H1 (cell line): Measurements from ENCODE around the gene ZNF516. TPM values are rescaled to one million over a fixed set of nuclear protein-coding genes. Genes with fewer than 3 reads are reported as not detected.

ENCODE experiments used
- CTCF ChIA-PET: fragments of 300-600 bp; sonication (Branson Sonifier 250); formaldehyde crosslinking; loops from one replicate; lab custom pipeline; 2021; ENCODE audit not compliant: partially characterized antibody; lab: Charles Lee
- POLR2A ChIA-PET: fragments of 300-600 bp; sonication (Branson Sonifier 250); formaldehyde crosslinking; loops from one replicate; lab custom pipeline; 2021; ENCODE audit warnings: inconsistent platforms; ENCODE audit not compliant: partially characterized antibody; lab: Charles Lee
- DNase-seq, 2 experiments: peaks; one replicate each; pipeline versions ENCODE4 v3.0.0 to v3.0.0-alpha.2; 2010 to 2022; ENCODE audit warnings: low spot score in 2 of 2, low read depth in 1 of 2, mixed read lengths in 1 of 2
- FAIRE-seq: peaks from 2 replicates; lab custom pipeline; 2011; peaks lifted over from hg19 to GRCh38; lab: Jason Lieb, UNC
- H2AFZ ChIP-seq: 2 replicates; pipeline ENCODE4 v1.8.1; 2012; ENCODE audit warnings: low read length, inconsistent platforms
- H2AK5ac ChIP-seq: 2 replicates; pipeline ENCODE4 v1.6.1; 2013; ENCODE audit warnings: low read depth, low read length
- H2BK120ac ChIP-seq: replicated peaks from 2 replicates; pipeline ENCODE3; 2013; ENCODE audit warnings: low read depth, low read length, inconsistent platforms
- H2BK12ac ChIP-seq: 2 replicates; pipeline ENCODE4 v1.6.1; 2013; ENCODE audit warnings: low read depth, low read length
- H2BK15ac ChIP-seq: 2 replicates; pipeline ENCODE4 v1.6.1; 2013; ENCODE audit warnings: low read length
- H2BK20ac ChIP-seq: 2 replicates; pipeline ENCODE4 v1.6.1; 2013; ENCODE audit warnings: low read length
- H2BK5ac ChIP-seq: 2 replicates; pipeline ENCODE4 v1.6.1; 2013; ENCODE audit warnings: low read depth, low read length
- H3K14ac ChIP-seq: 2 replicates; pipeline ENCODE4 v1.6.1; 2013; ENCODE audit warnings: inconsistent platforms; ENCODE audit not compliant: insufficient read length
- H3K18ac ChIP-seq: 2 replicates; pipeline ENCODE4 v1.6.1; 2013; ENCODE audit warnings: low read length; ENCODE audit errors: extremely low read depth
- H3K23ac ChIP-seq: 2 replicates; pipeline ENCODE4 v1.6.1; 2013; ENCODE audit warnings: inconsistent platforms; ENCODE audit not compliant: insufficient read length
- H3K23me2 ChIP-seq: 2 replicates; pipeline ENCODE4 v1.6.1; 2013; ENCODE audit warnings: low read depth, low read length
- H3K27ac ChIP-seq: 2 replicates; pipeline ENCODE4 v1.6.1; 2011; ENCODE audit warnings: low read depth, low read length, inconsistent platforms
- H3K27me3 ChIP-seq, 4 experiments: replicated peaks in 1 of 4; 1 replicate in 1 of 4; 2 replicates in 3 of 4; pipeline versions ENCODE4 v1.6.1 to v1.8.1; 2011 to 2013; ENCODE audit warnings: low read length in 3 of 4, mild to moderate bottlenecking in 3 of 4, inconsistent platforms in 2 of 4, mixed read lengths in 2 of 4, moderate library complexity in 1 of 4; ENCODE audit not compliant: control insufficient read depth in 3 of 4, insufficient read depth in 3 of 4; ENCODE audit errors: extremely low read depth in 1 of 4
- H3K36me3 ChIP-seq, 4 experiments: 2 replicates each; pipeline versions ENCODE4 v1.6.1 to v1.8.1; 2011 to 2013; ENCODE audit warnings: mild to moderate bottlenecking in 4 of 4, low read length in 3 of 4, moderate library complexity in 2 of 4, control low read depth in 1 of 4, inconsistent platforms in 1 of 4; ENCODE audit not compliant: insufficient read depth in 4 of 4, control insufficient read depth in 2 of 4
- H3K4ac ChIP-seq: replicated peaks from 2 replicates; pipeline ENCODE3; 2013; ENCODE audit warnings: low read length, low read depth, mixed read lengths, inconsistent platforms; ENCODE audit not compliant: insufficient read length
- H3K4me1 ChIP-seq, 4 experiments: replicated peaks in 1 of 4; 1 replicate in 1 of 4; 2 replicates in 3 of 4; pipeline versions ENCODE4 v1.6.1 to v1.8.1; 2011 to 2013; ENCODE audit warnings: low read length in 3 of 4, inconsistent platforms in 2 of 4, mixed read lengths in 1 of 4; ENCODE audit not compliant: insufficient read depth in 4 of 4, control insufficient read depth in 3 of 4
- H3K4me2 ChIP-seq, 2 experiments: 2 replicates each; pipeline versions ENCODE4 v1.6.1 to v1.8.1; 2011 to 2013; ENCODE audit warnings: low read depth in 2 of 2, low read length in 2 of 2, control low read depth in 1 of 2, inconsistent platforms in 1 of 2, mild to moderate bottlenecking in 1 of 2; ENCODE audit not compliant: insufficient read depth in 1 of 2
- H3K4me3 ChIP-seq, 4 experiments: fragments of 200-600, 300-600 bp in 1 of 4; sonication (generic), shearing (Covaris generic), sonication (Bioruptor Twin) in 1 of 4; 2 replicates each; pipeline versions ENCODE4 v1.5.1 to v1.8.1; 2011 to 2016; ENCODE audit warnings: low read length in 4 of 4, low read depth in 3 of 4, control low read depth in 2 of 4, inconsistent platforms in 2 of 4, mild to moderate bottlenecking in 2 of 4, mixed read lengths in 1 of 4, moderate library complexity in 1 of 4; ENCODE audit not compliant: insufficient read depth in 2 of 4; ENCODE audit errors: extremely low read depth in 1 of 4
- H3K56ac ChIP-seq: replicated peaks from 2 replicates; pipeline ENCODE3; 2013; ENCODE audit warnings: low read depth, mild to moderate bottlenecking, mixed read lengths, low read length, inconsistent platforms; ENCODE audit not compliant: insufficient read length
- H3K79me1 ChIP-seq: 2 replicates; pipeline ENCODE4 v1.6.1; 2013; ENCODE audit warnings: low read depth, low read length, control low read depth
- H3K79me2 ChIP-seq, 2 experiments: 2 replicates each; pipeline versions ENCODE4 v1.6.1 to v1.8.1; 2012 to 2013; ENCODE audit warnings: low read length in 2 of 2, mild to moderate bottlenecking in 2 of 2, inconsistent platforms in 1 of 2; ENCODE audit not compliant: insufficient read depth in 2 of 2, control insufficient read depth in 1 of 2
- H3K9ac ChIP-seq, 4 experiments: replicated peaks in 1 of 4; 1 replicate in 1 of 4; 2 replicates in 3 of 4; pipeline versions ENCODE4 v1.6.1 to v1.8.1; 2011 to 2013; ENCODE audit warnings: low read depth in 3 of 4, low read length in 3 of 4, control low read depth in 2 of 4, mild to moderate bottlenecking in 2 of 4, moderate library complexity in 2 of 4, inconsistent platforms in 1 of 4; ENCODE audit errors: extremely low read depth in 1 of 4
- H3K9me3 ChIP-seq, 2 experiments: 2 replicates each; pipeline versions ENCODE4 v1.6.1 to v1.8.1; 2012 to 2013; ENCODE audit warnings: mild to moderate bottlenecking in 2 of 2, moderate library complexity in 2 of 2, control low read depth in 1 of 2, inconsistent platforms in 1 of 2, low read depth in 1 of 2, low read length in 1 of 2, mixed read lengths in 1 of 2; ENCODE audit not compliant: insufficient read depth in 2 of 2
- H4K20me1 ChIP-seq, 2 experiments: replicated peaks in 1 of 2; 2 replicates each; pipeline versions ENCODE3 to v1.8.1; 2011 to 2013; ENCODE audit warnings: inconsistent platforms in 2 of 2, low read length in 2 of 2, mild to moderate bottlenecking in 1 of 2; ENCODE audit not compliant: insufficient read depth in 2 of 2, control insufficient read depth in 1 of 2
- H4K5ac ChIP-seq: 2 replicates; pipeline ENCODE4 v1.6.1; 2013; ENCODE audit warnings: low read length, low read depth, mixed read lengths, inconsistent platforms; ENCODE audit not compliant: insufficient read length
- H4K8ac ChIP-seq: 2 replicates; pipeline ENCODE4 v1.8.0; 2013; ENCODE audit warnings: mild to moderate bottlenecking, moderate library complexity, low read length, inconsistent platforms; ENCODE audit not compliant: insufficient read depth; ENCODE audit errors: extremely low read depth
- H4K91ac ChIP-seq: replicated peaks from 2 replicates; pipeline ENCODE3; 2013; ENCODE audit warnings: low read length, mixed read lengths, inconsistent platforms; ENCODE audit not compliant: insufficient read length
- BCL11A ChIP-seq, 2 experiments: IDR thresholded peaks; one replicate each; pipeline ENCODE4 v1.6.1; 2011; ENCODE audit warnings: low read depth in 2 of 2, low read length in 2 of 2, mild to moderate bottlenecking in 2 of 2
- CEBPB ChIP-seq: IDR thresholded peaks from 2 replicates; pipeline ENCODE4 v1.6.1; 2012; ENCODE audit warnings: low read depth, low read length
- CREB1 ChIP-seq: IDR thresholded peaks from 2 replicates; pipeline ENCODE4 v1.6.1; 2012; ENCODE audit warnings: inconsistent platforms
- KDM5A ChIP-seq: fragments of 200-600 bp; IDR thresholded peaks from 2 replicates; pipeline ENCODE4 v1.7.1; 2012; ENCODE audit warnings: mild to moderate bottlenecking, low read length, inconsistent platforms, mixed read lengths
- PHF8 ChIP-seq: fragments of 200-600 bp; sonication (generic); conservative IDR thresholded peaks from 2 replicates; pipeline ENCODE4 v1.7.1; 2012; ENCODE audit warnings: low read depth, mild to moderate bottlenecking, inconsistent platforms, low read length, moderate library complexity
- SP2 ChIP-seq: IDR thresholded peaks from 2 replicates; pipeline ENCODE4 v1.6.1; 2012; ENCODE audit warnings: mild to moderate bottlenecking, low read length, inconsistent platforms
- SP4 ChIP-seq: IDR thresholded peaks from 2 replicates; pipeline ENCODE4 v1.6.1; 2012; ENCODE audit warnings: low read length, inconsistent platforms
- WGBS, 2 experiments: shearing (Covaris generic) in 1 of 2; methylation state at CpG; one replicate each; pipeline versions ENCODE4 v1.1.6 to v1.1.7; 2013 to 2015; ENCODE audit warnings: low lambda C conversion rate in 2 of 2, mixed read lengths in 2 of 2, inconsistent platforms in 1 of 2, low coverage in 1 of 2, missing lambda C conversion rate in 1 of 2; ENCODE audit not compliant: insufficient replicate concordance in 2 of 2, insufficient coverage in 1 of 2, insufficient read length in 1 of 2; ENCODE audit errors: extremely low coverage in 1 of 2, missing lambda C conversion rate in 1 of 2; 5-methylcytosine and 5-hydroxymethylcytosine counted together
- polyA plus RNA-seq, 7 experiments: library from polyadenylated mRNA; depleted of rRNA in 3 of 7; stranded (reverse) in 5 of 7; unstranded in 2 of 7; fragments of >200 nt in 5 of 7; fragments of 200-250 nt in 2 of 7; gene quantifications; 1 replicate in 5 of 7; 2 replicates in 1 of 7; 4 replicates in 1 of 7; pipeline versions ENCODE4 v1.2.1 to v1.2.3, GENCODE V29; 2011 to 2013; ENCODE audit warnings: missing spikeins in 2 of 7, mixed read lengths in 2 of 7
- total RNA-seq: library from RNA; stranded (reverse); fragmentation: NEBNext Ultra II Directional; extraction: Animal tissue kit (Norgen Biotek cat#: 25700); gene quantifications from 2 replicates; pipeline ENCODE4 v1.2.1, GENCODE V29; 2021

ZNF516 gene
- total and polyA plus RNA-seq, 2 of the 8 experiments (the other 6 are each of a cell fraction or from before 2014, with no cell fraction given), result 7.3 to 17.0 TPM

DNA sequence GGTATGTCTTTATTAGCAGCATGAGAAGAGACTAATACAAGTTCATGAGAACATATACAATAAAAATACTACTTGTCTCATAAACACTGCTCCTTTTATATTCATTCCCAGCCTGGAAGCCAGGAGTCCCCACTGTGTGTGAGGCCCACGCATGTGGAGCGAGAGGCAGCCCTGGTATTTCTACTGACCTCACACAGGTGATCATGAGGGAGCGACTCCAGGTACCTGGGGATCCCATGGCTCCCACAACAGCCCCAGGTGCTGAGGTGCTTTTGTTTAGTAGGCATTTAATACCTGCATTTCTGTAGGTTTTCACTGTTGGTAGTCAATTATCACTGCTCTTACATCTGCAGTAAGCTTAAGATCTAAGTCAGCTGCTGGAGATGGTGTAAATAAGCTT, 75.2 kb downstream of the ZNF516 start:
- peaks cover 0 to 4% (median 0%) of the 10 kb centered on the region in 4 experiments; a peak in 1 of 8 replicates for H3K36me3 ChIP-seq
- POLR2A ChIA-PET, result no interaction called here
- H2BK15ac ChIP-seq, result no peak overlapping the region
- H2AFZ ChIP-seq, result no peak overlapping the region
- no peaks in the 10 kb centered on the region for H3K9me3 ChIP-seq
- no peak overlapping the region for H2BK12ac ChIP-seq
- no peak overlapping the region for H2AK5ac ChIP-seq
- CTCF ChIA-PET, result interaction anchor here (4.4 kb wide), 1 partner anchor 20 kb away, joined by 21 read pairs; no protein-coding TSS in a partner anchor
- no peak overlapping the region for H3K23ac ChIP-seq
- peaks cover 4% of the 10 kb centered on the region; the same call in 1 of the 2 replicates for H3K23me2 ChIP-seq
- H3K14ac ChIP-seq, result no peak overlapping the region
- DNase-seq, result peak in 1 of 2 experiments; percentile 38
- TF ChIP-seq KDM5A (no peak), SP4 (no peak), SP2 (no peak), PHF8 (no peak), CEBPB (no peak), BCL11A (IDR thresholded peaks at IDR 0.05; ENCODE audit: low read depth in 2 of 2, low read length in 2 of 2) (no peak), CREB1 (no peak)
- peaks cover 5% of the 10 kb centered on the region for H3K79me1 ChIP-seq
- no peak overlapping the region for H3K4ac ChIP-seq
- H3K56ac ChIP-seq, result no peak overlapping the region
- no peak overlapping the region for H2BK20ac ChIP-seq
- no peak overlapping the region for H3K27ac ChIP-seq
- H3K4me1 ChIP-seq, result peaks cover 0 to 12% (median 2%) of the 10 kb centered on the region in 4 experiments; a peak in 2 of 7 replicates
- no peak overlapping the region for H2BK120ac ChIP-seq
- 89% methylated on average over 3 of the region's 3 CpGs; no CpG with 5 or more reads in 1 of the 2 experiments for WGBS, 2 experiments
- peaks cover 5 to 6% of the 10 kb centered on the region in 2 experiments for H4K20me1 ChIP-seq
- H3K4me3 ChIP-seq, result no peak overlapping the region
- H3K18ac ChIP-seq, result no peak overlapping the region
- no peak for FAIRE-seq
- no peak overlapping the region for H4K91ac ChIP-seq
- H3K4me2 ChIP-seq, result no peak overlapping the region
- H3K27me3 ChIP-seq, result no peaks in the 10 kb centered on the region
- H4K5ac ChIP-seq, result no peak overlapping the region
- H2BK5ac ChIP-seq, result no peak overlapping the region
- peaks cover 6 to 14% of the 10 kb centered on the region in 2 experiments for H3K79me2 ChIP-seq
- H3K9ac ChIP-seq, result no peak overlapping the region
- H4K8ac ChIP-seq, result no peak overlapping the region
